Mesodermal cell (in vitro differentiated cells): ENCODE measurements around the gene DNTTIP2. TPM values are rescaled to one million over a fixed set of nuclear protein-coding genes. Genes with fewer than 3 reads are reported as not detected.
A peak's percentile ranks its signal among the peaks of the same experiment; 100 is the strongest.
"Not testable (repeated sequence)": the region's sequence is repeated elsewhere in the genome, so short reads cannot be mapped to it uniquely, and the experiment has no call there.

Experiments used
- H3K27ac ChIP-seq: 2 replicates; pipeline ENCODE4 v1.7.0; 2013; ENCODE audit warnings: mild to moderate bottlenecking, low read depth, low read length, moderate library complexity; ENCODE audit not compliant: severe bottlenecking
- H3K36me3 ChIP-seq: 2 replicates; pipeline ENCODE4 v1.7.1; 2013; ENCODE audit warnings: mild to moderate bottlenecking, low read length, moderate library complexity; ENCODE audit not compliant: control insufficient read depth, insufficient read depth
- H3K4me1 ChIP-seq: one replicate; pipeline ENCODE4 v1.7.1; 2013; ENCODE audit warnings: mild to moderate bottlenecking, low read length; ENCODE audit not compliant: insufficient read depth, control insufficient read depth, poor library complexity, severe bottlenecking
- H3K4me3 ChIP-seq: 2 replicates; pipeline ENCODE4 v1.7.0; 2013; ENCODE audit warnings: low read length, control low read depth, mild to moderate bottlenecking; ENCODE audit not compliant: insufficient read depth, poor library complexity, severe bottlenecking; ENCODE audit errors: extremely low read depth
- H3K9me3 ChIP-seq: 2 replicates; pipeline ENCODE4 v1.7.1; 2013; ENCODE audit warnings: mild to moderate bottlenecking, low read length, moderate library complexity; ENCODE audit not compliant: control insufficient read depth
- WGBS, 2 experiments: methylation state at CpG; one replicate each; pipeline ENCODE4 v1.1.5; 2013; ENCODE audit warnings: missing lambda C conversion rate in 2 of 2; ENCODE audit not compliant: insufficient coverage in 2 of 2; 5-methylcytosine and 5-hydroxymethylcytosine counted together
- polyA plus RNA-seq, 2 experiments: library from polyadenylated mRNA; stranded (reverse); fragments of 50-300 nt; gene quantifications; one replicate each; pipeline ENCODE4 v1.2.3, GENCODE V29; 2013

The DNTTIP2 gene
- 41.9 TPM for polyA plus RNA-seq (2013, experiment 1 of 2)
- 57.3 TPM for polyA plus RNA-seq (2013, experiment 2 of 2)

GRCh38 chr1:93878889-93879586 is at the start of gene DNTTIP2:
DNTTIP2 (minus strand) TSS chr1:93879206; CDS start chr1:93879148, 58 bp downstream.
- Histone ChIP-seq H3K4me3 (peak within 1 kb of the TSS; percentile 80), H3K36me3 (peaks cover 39% of the 10 kb centered on the region), H3K27ac (peak within 1 kb of the TSS; percentile 98), H3K9me3 (no peaks in the 10 kb centered on the region), H3K4me1 (peaks cover 17% of the 10 kb centered on the region)
- 3 to 5% methylated on average over 31 to 35 of the region's 50 CpGs for WGBS, 2 experiments

GRCh38 chr1:93925206-93925605 is 46.2 kb upstream of the DNTTIP2 start:
- 100% methylated on average over 2 of the region's 3 CpGs for WGBS, 2 experiments
- H3K36me3 ChIP-seq: no peaks in the 10 kb centered on the region
- H3K4me1 ChIP-seq: no peaks in the 10 kb centered on the region
- no peaks in the 10 kb centered on the region for H3K9me3 ChIP-seq
- no peak overlapping the region for H3K27ac ChIP-seq
- H3K4me3 ChIP-seq: no peak overlapping the region

- no peak overlapping the region for H3K4me3 ChIP-seq
- WGBS, 2 experiments: 17% methylated on average over 1 of the region's 1 CpG; no CpG with 5 or more reads in 1 of the 2 experiments
- no peaks in the 10 kb centered on the region for H3K36me3 ChIP-seq
- H3K27ac ChIP-seq: no peak overlapping the region
- no peaks in the 10 kb centered on the region for H3K4me1 ChIP-seq
- no peaks in the 10 kb centered on the region for H3K9me3 ChIP-seq
Observed at GRCh38 chr1:93919780-93920179, 40.8 kb upstream of the DNTTIP2 start.

GRCh38 chr1:93917302-93917701 is 38.3 kb upstream of the DNTTIP2 start:
- Histone ChIP-seq H3K36me3 (no peaks in the 10 kb centered on the region), H3K27ac (no peak overlapping the region), H3K4me1 (no peaks in the 10 kb centered on the region), H3K9me3 (no peaks in the 10 kb centered on the region), H3K4me3 (no peak overlapping the region)
- WGBS, 2 experiments: no CpG with 5 or more reads among the region's 10 CpGs

- not testable (repeated sequence) for H3K4me3 ChIP-seq, H3K9me3 ChIP-seq, H3K27ac ChIP-seq, H3K4me1 ChIP-seq, H3K36me3 ChIP-seq
- no CpG with 5 or more reads among the region's 3 CpGs for WGBS, 2 experiments
Observed at GRCh38 chr1:93910880-93911279, 31.9 kb upstream of the DNTTIP2 start.

- Histone ChIP-seq H3K4me3 (no peak overlapping the region), H3K9me3 (peaks cover 3% of the 10 kb centered on the region), H3K4me1 (peaks cover 7% of the 10 kb centered on the region), H3K36me3 (no peaks in the 10 kb centered on the region), H3K27ac (no peak overlapping the region)
- WGBS, 2 experiments: 92 to 100% methylated on average over 1 of the region's 4 CpGs
Observed at GRCh38 chr1:93910305-93910704, 31.3 kb upstream of the DNTTIP2 start.

- no peaks in the 10 kb centered on the region for H3K36me3 ChIP-seq
- peaks cover 7% of the 10 kb centered on the region for H3K4me1 ChIP-seq
- H3K4me3 ChIP-seq: peak within 1 kb of the TSS; percentile 83
- 1 to 3% methylated on average over 78 to 93 of the region's 102 CpGs for WGBS, 2 experiments
- H3K27ac ChIP-seq: peak within 1 kb of the TSS; percentile 66
- H3K9me3 ChIP-seq: peaks cover 3% of the 10 kb centered on the region
Observed at GRCh38 chr1:93909146-93910050, 30.4 kb upstream of the DNTTIP2 start, which contains the start of gene GCLM. GCLM (minus strand) TSS chr1:93909430; CDS start chr1:93909163, 267 bp downstream.

- WGBS, 2 experiments: 1 to 2% methylated on average over 39 to 42 of the region's 49 CpGs
- H3K36me3 ChIP-seq: peaks cover 6% of the 10 kb centered on the region
- H3K4me1 ChIP-seq: peaks cover 7% of the 10 kb centered on the region
- peaks cover 3% of the 10 kb centered on the region for H3K9me3 ChIP-seq
- peak overlapping the region; percentile 83 for H3K4me3 ChIP-seq
- H3K27ac ChIP-seq: peak overlapping the region; percentile 66
Observed at GRCh38 chr1:93908394-93909145, 29.6 kb upstream of the DNTTIP2 start.

- Histone ChIP-seq H3K9me3 (peaks cover 3% of the 10 kb centered on the region), H3K4me1 (peaks cover 7% of the 10 kb centered on the region), H3K4me3 (peak overlapping the region; percentile 83), H3K36me3 (peaks cover 6% of the 10 kb centered on the region), H3K27ac (no peak overlapping the region)
- WGBS, 2 experiments: 78 to 83% methylated on average over 1 of the region's 3 CpGs
Observed at GRCh38 chr1:93907718-93908117, 28.7 kb upstream of the DNTTIP2 start.

- WGBS, 2 experiments: no CpG with 5 or more reads among the region's 3 CpGs
- Histone ChIP-seq H3K4me1 (peaks cover 7% of the 10 kb centered on the region), H3K4me3 (no peak overlapping the region), H3K36me3 (peaks cover 6% of the 10 kb centered on the region), H3K27ac (no peak overlapping the region), H3K9me3 (peaks cover 3% of the 10 kb centered on the region)
Observed at GRCh38 chr1:93906480-93906879, 27.5 kb upstream of the DNTTIP2 start.
